ENCODE results near the gene PKD2.

DNA sequence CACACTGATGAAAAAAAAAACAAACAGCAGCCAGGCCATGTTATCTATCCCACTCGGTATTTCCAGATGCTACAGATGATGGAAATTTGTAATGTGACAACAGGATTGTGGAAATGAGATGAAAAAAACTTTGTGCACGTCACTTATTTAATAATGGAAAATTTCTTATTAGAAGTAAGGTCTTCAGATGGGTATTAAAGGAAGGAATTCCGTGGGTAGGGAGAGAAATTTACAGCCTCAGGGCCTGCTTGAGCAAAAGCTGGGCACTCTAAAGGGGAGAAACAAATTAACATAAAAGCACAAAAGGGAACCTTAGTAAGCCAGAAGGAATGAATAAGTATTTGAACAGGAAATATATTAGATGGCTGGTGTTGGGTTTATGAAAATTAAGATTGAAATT lies 4.2 kb upstream of the PKD2 start:
- TF ChIP-seq POLR2A (IDR thresholded peaks at IDR 0.05; ENCODE audit: low read depth, low read length) (no peak), POLR2AphosphoS5 (IDR thresholded peaks at IDR 0.05; ENCODE audit: low read depth, low read length) (no peak), TAF1 (IDR thresholded peaks at IDR 0.05; ENCODE audit: borderline replicate concordance, low read depth, low read length) (no peak)

All from GM12892 (cell line).